Neutrophil (primary cell): Measurements from ENCODE around the gene TCF7.

ENCODE experiments used
- H3K27ac ChIP-seq: fragments of 200-600 bp; sonication (generic); 2 replicates; pipeline ENCODE4 v1.5.1; 2016; ENCODE audit warnings: mild to moderate bottlenecking, moderate library complexity
- H3K27me3 ChIP-seq: fragments of 200-600 bp; sonication (generic); 2 replicates; pipeline ENCODE4 v1.6.0; 2016; ENCODE audit warnings: mild to moderate bottlenecking
- H3K36me3 ChIP-seq: fragments of 200-600 bp; sonication (generic); 2 replicates; pipeline ENCODE4 v1.5.1; 2017
- H3K4me1 ChIP-seq, 2 experiments: fragments of 200-600 bp in 1 of 2; sonication (generic) in 1 of 2; 1 replicate in 1 of 2; 2 replicates in 1 of 2; pipeline versions ENCODE4 v1.5.1 to v1.6.1; 2013 to 2016; ENCODE audit warnings: low read depth in 1 of 2, low read length in 1 of 2, mild to moderate bottlenecking in 1 of 2, moderate library complexity in 1 of 2; ENCODE audit not compliant: control insufficient read depth in 1 of 2, insufficient read depth in 1 of 2
- H3K4me3 ChIP-seq, 2 experiments: fragments of 200-600 bp in 1 of 2; sonication (generic) in 1 of 2; 1 replicate in 1 of 2; 2 replicates in 1 of 2; pipeline ENCODE4 v1.5.1; 2013 to 2016; ENCODE audit warnings: low read depth in 1 of 2, low read length in 1 of 2, mild to moderate bottlenecking in 1 of 2, moderate library complexity in 1 of 2
- H3K9me3 ChIP-seq: fragments of 200-600 bp; sonication (generic); 2 replicates; pipeline ENCODE4 v1.5.1; 2016
- CTCF ChIP-seq: fragments of 200-600 bp; sonication (generic); IDR thresholded peaks from 2 replicates; pipeline ENCODE4 v1.5.1; 2016; ENCODE audit warnings: antibody characterized with exemption

Gene TCF7

GRCh38 chr5:134195666-134196065, 81.2 kb downstream of the TCF7 start:
- H3K36me3 ChIP-seq, result peaks cover 55% of the 10 kb centered on the region

More at GRCh38 chr5:134195666-134196065, 81.2 kb downstream of the TCF7 start:
- H3K9me3 ChIP-seq, result no peaks in the 10 kb centered on the region
- no peaks in the 10 kb centered on the region for H3K4me1 ChIP-seq
- no peak overlapping the region for H3K27ac ChIP-seq
- no peak for TF ChIP-seq CTCF
- H3K27me3 ChIP-seq, result no peaks in the 10 kb centered on the region
- no peak overlapping the region for H3K4me3 ChIP-seq
